ENCODE measurements around the gene CHSY1. TPM values are rescaled to one million over a fixed set of nuclear protein-coding genes. Genes with fewer than 3 reads are reported as not detected.

Gene CHSY1
- total RNA-seq, 1 experiment from 2014 or later, result 59.1 TPM

DNA sequence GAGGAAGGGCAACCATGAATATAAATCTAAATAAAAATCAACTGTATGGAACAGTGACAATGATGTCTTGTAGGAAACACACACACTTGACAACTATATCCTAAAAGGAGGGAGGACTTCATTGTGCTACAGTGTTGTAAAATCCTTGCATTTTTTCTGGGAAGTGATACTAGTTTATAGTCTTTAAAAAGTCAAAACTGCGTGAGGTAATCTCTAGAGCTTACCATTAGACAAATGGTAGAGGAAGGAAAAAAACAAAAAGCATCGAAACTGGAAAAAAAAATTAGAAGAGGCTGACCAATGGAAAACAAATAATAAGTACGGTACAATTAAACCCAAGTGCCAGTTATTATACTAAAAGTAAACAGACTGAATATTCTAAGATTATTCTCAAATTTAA is 38.7 kb downstream of the CHSY1 start:
- Mint-ChIP-seq H3K4me3 (no peak overlapping the region), H3K4me1 (peaks cover 32% of the 10 kb centered on the region), H3K27ac (peak overlapping the region; percentile 55; the same call in 1 of the 2 replicates), H3K36me3 (peaks cover 3% of the 10 kb centered on the region), H3K9me3 (no peaks in the 10 kb centered on the region), H3K27me3 (ENCODE audit: low read depth) (no peaks in the 10 kb centered on the region)
- POLR2A ChIA-PET, result no interaction called here
- TF ChIP-seq ATF2 (CRISPR knock-in tag; IDR thresholded peaks at IDR 0.05; ENCODE audit: borderline replicate concordance, low read depth) (no peak), ESRRA (CRISPR knock-in tag; IDR thresholded peaks at IDR 0.05; ENCODE audit: borderline replicate concordance) (no peak), HMGXB4 (CRISPR knock-in tag; IDR thresholded peaks at IDR 0.05) (no peak), ERG (CRISPR knock-in tag; IDR thresholded peaks at IDR 0.05) (no peak), NR1H2 (CRISPR knock-in tag; IDR thresholded peaks at IDR 0.05) (no peak), OVOL2 (CRISPR knock-in tag; IDR thresholded peaks at IDR 0.05; ENCODE audit: borderline replicate concordance) (no peak), RORB (CRISPR knock-in tag; IDR thresholded peaks at IDR 0.05) (no peak), IRF1 (CRISPR knock-in tag; IDR thresholded peaks at IDR 0.05) (no peak)
- TF ChIP-seq, protein P1, sequence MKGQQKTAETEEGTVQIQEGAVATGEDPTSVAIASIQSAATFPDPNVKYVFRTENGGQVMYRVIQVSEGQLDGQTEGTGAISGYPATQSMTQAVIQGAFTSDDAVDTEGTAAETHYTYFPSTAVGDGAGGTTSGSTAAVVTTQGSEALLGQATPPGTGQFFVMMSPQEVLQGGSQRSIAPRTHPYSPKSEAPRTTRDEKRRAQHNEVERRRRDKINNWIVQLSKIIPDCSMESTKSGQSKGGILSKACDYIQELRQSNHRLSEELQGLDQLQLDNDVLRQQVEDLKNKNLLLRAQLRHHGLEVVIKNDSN (CRISPR knock-in tag; IDR thresholded peaks at IDR 0.05), result no peak
- TF ChIP-seq, protein P2, sequence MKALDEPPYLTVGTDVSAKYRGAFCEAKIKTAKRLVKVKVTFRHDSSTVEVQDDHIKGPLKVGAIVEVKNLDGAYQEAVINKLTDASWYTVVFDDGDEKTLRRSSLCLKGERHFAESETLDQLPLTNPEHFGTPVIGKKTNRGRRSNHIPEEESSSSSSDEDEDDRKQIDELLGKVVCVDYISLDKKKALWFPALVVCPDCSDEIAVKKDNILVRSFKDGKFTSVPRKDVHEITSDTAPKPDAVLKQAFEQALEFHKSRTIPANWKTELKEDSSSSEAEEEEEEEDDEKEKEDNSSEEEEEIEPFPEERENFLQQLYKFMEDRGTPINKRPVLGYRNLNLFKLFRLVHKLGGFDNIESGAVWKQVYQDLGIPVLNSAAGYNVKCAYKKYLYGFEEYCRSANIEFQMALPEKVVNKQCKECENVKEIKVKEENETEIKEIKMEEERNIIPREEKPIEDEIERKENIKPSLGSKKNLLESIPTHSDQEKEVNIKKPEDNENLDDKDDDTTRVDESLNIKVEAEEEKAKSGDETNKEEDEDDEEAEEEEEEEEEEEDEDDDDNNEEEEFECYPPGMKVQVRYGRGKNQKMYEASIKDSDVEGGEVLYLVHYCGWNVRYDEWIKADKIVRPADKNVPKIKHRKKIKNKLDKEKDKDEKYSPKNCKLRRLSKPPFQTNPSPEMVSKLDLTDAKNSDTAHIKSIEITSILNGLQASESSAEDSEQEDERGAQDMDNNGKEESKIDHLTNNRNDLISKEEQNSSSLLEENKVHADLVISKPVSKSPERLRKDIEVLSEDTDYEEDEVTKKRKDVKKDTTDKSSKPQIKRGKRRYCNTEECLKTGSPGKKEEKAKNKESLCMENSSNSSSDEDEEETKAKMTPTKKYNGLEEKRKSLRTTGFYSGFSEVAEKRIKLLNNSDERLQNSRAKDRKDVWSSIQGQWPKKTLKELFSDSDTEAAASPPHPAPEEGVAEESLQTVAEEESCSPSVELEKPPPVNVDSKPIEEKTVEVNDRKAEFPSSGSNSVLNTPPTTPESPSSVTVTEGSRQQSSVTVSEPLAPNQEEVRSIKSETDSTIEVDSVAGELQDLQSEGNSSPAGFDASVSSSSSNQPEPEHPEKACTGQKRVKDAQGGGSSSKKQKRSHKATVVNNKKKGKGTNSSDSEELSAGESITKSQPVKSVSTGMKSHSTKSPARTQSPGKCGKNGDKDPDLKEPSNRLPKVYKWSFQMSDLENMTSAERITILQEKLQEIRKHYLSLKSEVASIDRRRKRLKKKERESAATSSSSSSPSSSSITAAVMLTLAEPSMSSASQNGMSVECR (CRISPR knock-in tag; IDR thresholded peaks at IDR 0.05; ENCODE audit: borderline replicate concordance), result no peak
- ATAC-seq (no peak), DNase-seq (ENCODE audit: low spot score) (no peak)
- CTCF ChIA-PET, result no interaction called here

DNA sequence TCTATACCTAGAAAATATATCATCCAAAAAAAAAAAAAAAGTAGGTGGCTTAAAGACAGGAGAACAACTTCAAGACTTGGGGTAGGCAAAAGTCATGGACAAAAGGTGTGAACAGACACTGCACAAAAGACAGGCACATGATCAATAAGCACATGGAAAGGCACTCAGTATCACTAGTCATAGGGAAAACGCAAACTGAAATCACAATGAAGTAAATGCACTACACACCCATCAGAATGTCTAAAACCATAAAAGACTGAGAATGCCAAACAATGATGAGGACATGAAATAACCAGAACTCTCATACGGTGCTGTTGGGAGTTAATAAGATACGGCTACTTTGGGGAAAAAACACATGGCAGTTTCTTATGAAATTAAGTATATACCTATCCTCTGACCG is 40.0 kb downstream of the CHSY1 start:
- H3K27me3 Mint-ChIP-seq (ENCODE audit: low read depth), result no peaks in the 10 kb centered on the region
- POLR2A ChIA-PET, result no interaction called here
- DNase-seq (ENCODE audit: low spot score), result no peak
- CTCF ChIA-PET, result no interaction called here
- H3K4me1 Mint-ChIP-seq, result peaks cover 35% of the 10 kb centered on the region
- no peak overlapping the region for H3K27ac Mint-ChIP-seq
- H3K4me3 Mint-ChIP-seq, result no peak overlapping the region
- no peaks in the 10 kb centered on the region for H3K9me3 Mint-ChIP-seq
- no peaks in the 10 kb centered on the region; the same call in none of the 2 replicates for H3K36me3 Mint-ChIP-seq
- no peak for ATAC-seq
- TF ChIP-seq, protein P3, sequence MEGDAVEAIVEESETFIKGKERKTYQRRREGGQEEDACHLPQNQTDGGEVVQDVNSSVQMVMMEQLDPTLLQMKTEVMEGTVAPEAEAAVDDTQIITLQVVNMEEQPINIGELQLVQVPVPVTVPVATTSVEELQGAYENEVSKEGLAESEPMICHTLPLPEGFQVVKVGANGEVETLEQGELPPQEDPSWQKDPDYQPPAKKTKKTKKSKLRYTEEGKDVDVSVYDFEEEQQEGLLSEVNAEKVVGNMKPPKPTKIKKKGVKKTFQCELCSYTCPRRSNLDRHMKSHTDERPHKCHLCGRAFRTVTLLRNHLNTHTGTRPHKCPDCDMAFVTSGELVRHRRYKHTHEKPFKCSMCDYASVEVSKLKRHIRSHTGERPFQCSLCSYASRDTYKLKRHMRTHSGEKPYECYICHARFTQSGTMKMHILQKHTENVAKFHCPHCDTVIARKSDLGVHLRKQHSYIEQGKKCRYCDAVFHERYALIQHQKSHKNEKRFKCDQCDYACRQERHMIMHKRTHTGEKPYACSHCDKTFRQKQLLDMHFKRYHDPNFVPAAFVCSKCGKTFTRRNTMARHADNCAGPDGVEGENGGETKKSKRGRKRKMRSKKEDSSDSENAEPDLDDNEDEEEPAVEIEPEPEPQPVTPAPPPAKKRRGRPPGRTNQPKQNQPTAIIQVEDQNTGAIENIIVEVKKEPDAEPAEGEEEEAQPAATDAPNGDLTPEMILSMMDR (IDR thresholded peaks at IDR 0.05), result no peak
- TF ChIP-seq ZNF138 (CRISPR knock-in tag; conservative IDR thresholded peaks at IDR 0.05) (no peak), KAT7 (CRISPR knock-in tag; IDR thresholded peaks at IDR 0.05; ENCODE audit: borderline replicate concordance) (no peak), TCF7 (CRISPR knock-in tag; IDR thresholded peaks at IDR 0.05; ENCODE audit: low read depth) (no peak), AR (CRISPR knock-in tag; IDR thresholded peaks at IDR 0.05) (no peak), ESRRA (CRISPR knock-in tag; IDR thresholded peaks at IDR 0.05; ENCODE audit: borderline replicate concordance) (no peak)
- TF ChIP-seq, protein P4, sequence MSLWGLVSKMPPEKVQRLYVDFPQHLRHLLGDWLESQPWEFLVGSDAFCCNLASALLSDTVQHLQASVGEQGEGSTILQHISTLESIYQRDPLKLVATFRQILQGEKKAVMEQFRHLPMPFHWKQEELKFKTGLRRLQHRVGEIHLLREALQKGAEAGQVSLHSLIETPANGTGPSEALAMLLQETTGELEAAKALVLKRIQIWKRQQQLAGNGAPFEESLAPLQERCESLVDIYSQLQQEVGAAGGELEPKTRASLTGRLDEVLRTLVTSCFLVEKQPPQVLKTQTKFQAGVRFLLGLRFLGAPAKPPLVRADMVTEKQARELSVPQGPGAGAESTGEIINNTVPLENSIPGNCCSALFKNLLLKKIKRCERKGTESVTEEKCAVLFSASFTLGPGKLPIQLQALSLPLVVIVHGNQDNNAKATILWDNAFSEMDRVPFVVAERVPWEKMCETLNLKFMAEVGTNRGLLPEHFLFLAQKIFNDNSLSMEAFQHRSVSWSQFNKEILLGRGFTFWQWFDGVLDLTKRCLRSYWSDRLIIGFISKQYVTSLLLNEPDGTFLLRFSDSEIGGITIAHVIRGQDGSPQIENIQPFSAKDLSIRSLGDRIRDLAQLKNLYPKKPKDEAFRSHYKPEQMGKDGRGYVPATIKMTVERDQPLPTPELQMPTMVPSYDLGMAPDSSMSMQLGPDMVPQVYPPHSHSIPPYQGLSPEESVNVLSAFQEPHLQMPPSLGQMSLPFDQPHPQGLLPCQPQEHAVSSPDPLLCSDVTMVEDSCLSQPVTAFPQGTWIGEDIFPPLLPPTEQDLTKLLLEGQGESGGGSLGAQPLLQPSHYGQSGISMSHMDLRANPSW (CRISPR knock-in tag; conservative IDR thresholded peaks at IDR 0.05; ENCODE audit: low read depth), result no peak

All from WTC11 (cell line).